ENCODE measurements around the gene OPHN1.

- TF ChIP-seq CTCF (IDR thresholded peaks at IDR 0.05; ENCODE audit: poor library complexity) (no peak), EZH2phosphoT487 (IDR thresholded peaks at IDR 0.05; ENCODE audit: low read depth, severe bottlenecking, unreplicated experiment) (no peak)
Observed at GRCh38 chrX:68048774-68049173, 384.5 kb downstream of the OPHN1 start.

Data from hepatocyte (in vitro differentiated cells).